ENCODE data around the gene MID2. TPM values are rescaled to one million over a fixed set of nuclear protein-coding genes. Genes with fewer than 3 reads are reported as not detected.
A peak's percentile ranks its signal among the peaks of the same experiment; 100 is the strongest.
"Not testable (repeated sequence)": the region's sequence is repeated elsewhere in the genome, so short reads cannot be mapped to it uniquely, and the experiment has no call there.

MID2 gene
- total RNA-seq, 1 experiment from 2014 or later = not detected

GRCh38 chrX:107831071-107831730 lies 5.5 kb downstream of the MID2 start:
- in situ Hi-C loops (cut with HindIII; ENCODE audit: low pct_unique_long_range_greater_than_20kb, low sequenced_read_pairs) = no loop called here
- no peak for DNase-seq (ENCODE audit: low read depth, low spot score)

- in situ Hi-C loops (cut with HindIII; ENCODE audit: low pct_unique_long_range_greater_than_20kb, low sequenced_read_pairs) = no loop called here
- DNase-seq (ENCODE audit: low read depth, low spot score) = no peak
Observed at GRCh38 chrX:107834275-107835201, 8.9 kb downstream of the MID2 start.

- no peak for DNase-seq (ENCODE audit: low read depth, low spot score)
- in situ Hi-C loops (cut with HindIII; ENCODE audit: low pct_unique_long_range_greater_than_20kb, low sequenced_read_pairs) = no loop called here
Observed at GRCh38 chrX:107836958-107837357, 11.3 kb downstream of the MID2 start.

GRCh38 chrX:107840971-107841370 lies 15.3 kb downstream of the MID2 start:
- no peak for DNase-seq (ENCODE audit: low read depth, low spot score)
- in situ Hi-C loops (cut with HindIII; ENCODE audit: low pct_unique_long_range_greater_than_20kb, low sequenced_read_pairs) = no loop called here

DNA sequence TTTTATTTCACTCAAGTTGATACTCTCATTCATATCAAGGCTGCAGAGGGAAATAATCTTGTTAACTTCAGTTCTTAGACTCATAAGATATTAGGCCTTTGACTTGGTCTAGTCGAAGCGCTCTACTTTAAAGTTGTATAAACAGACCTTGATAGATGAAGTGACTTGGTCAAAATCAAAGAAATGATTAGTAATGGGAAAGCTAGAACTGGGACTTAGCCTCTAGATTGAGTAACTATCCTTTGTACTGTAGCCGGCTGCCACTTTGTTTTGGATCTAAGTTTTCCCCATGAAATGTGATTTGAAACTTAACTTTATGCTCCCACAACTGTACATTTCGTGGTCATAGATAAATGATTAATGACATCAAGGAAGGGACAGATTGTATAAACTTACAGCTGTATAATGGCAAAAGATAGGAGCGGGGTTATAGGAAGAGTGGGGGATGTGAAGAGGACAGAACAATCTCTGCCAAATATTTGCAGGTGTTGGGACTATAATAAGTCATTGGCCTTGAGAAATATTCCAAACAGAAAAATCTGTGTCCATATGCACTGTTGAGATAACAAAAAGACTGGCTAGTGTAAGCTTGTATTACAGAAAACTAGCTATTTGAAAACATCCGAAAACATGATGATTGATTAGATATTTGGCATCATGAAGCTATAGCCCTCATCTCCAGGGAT lies 17.2 kb downstream of the MID2 start:
- no peak for DNase-seq (ENCODE audit: low read depth, low spot score)
- in situ Hi-C loops (cut with HindIII; ENCODE audit: low pct_unique_long_range_greater_than_20kb, low sequenced_read_pairs) = no loop called here

- no peak for DNase-seq (ENCODE audit: low read depth, low spot score)
- in situ Hi-C loops (cut with HindIII; ENCODE audit: low pct_unique_long_range_greater_than_20kb, low sequenced_read_pairs) = no loop called here
Observed at GRCh38 chrX:107845625-107846024, 20.0 kb downstream of the MID2 start.

DNA sequence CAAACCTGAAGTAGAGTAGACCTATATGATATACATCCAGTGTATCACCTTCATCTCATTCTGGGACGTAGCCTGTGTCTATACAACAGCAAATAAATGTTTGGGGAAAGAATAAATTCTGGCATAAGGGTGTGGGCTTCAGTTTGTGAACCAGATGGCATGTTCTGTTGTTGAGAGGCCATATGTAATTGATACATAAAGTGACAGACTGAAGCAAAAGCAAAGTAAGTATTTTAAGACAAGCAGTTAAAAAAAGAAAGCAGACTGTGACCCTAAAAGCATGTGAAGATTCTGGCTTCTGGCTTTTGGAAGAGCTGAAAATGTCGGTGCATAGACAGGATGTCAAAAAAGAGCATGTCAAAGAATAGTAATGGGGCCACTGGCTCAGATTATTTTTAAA lies 22.9 kb downstream of the MID2 start:
- in situ Hi-C loops (cut with HindIII; ENCODE audit: low pct_unique_long_range_greater_than_20kb, low sequenced_read_pairs) = no loop called here
- no peak for DNase-seq (ENCODE audit: low read depth, low spot score)

GRCh38 chrX:107849747-107850421 lies 24.2 kb downstream of the MID2 start:
- peak; percentile 4 for DNase-seq (ENCODE audit: low read depth, low spot score)

GRCh38 chrX:107850422-107850765 lies 24.7 kb downstream of the MID2 start:
- in situ Hi-C loops (cut with HindIII; ENCODE audit: low pct_unique_long_range_greater_than_20kb, low sequenced_read_pairs) = no loop called here
- no peak for DNase-seq (ENCODE audit: low read depth, low spot score)

More at GRCh38 chrX:107849747-107850421, 24.2 kb downstream of the MID2 start:
- in situ Hi-C loops (cut with HindIII; ENCODE audit: low pct_unique_long_range_greater_than_20kb, low sequenced_read_pairs) = no loop called here

- in situ Hi-C loops (cut with HindIII; ENCODE audit: low pct_unique_long_range_greater_than_20kb, low sequenced_read_pairs) = no loop called here
- DNase-seq (ENCODE audit: low read depth, low spot score) = no peak
Observed at GRCh38 chrX:107851215-107851614, 25.5 kb downstream of the MID2 start.

GRCh38 chrX:107851665-107852064 lies 26.0 kb downstream of the MID2 start:
- in situ Hi-C loops (cut with HindIII; ENCODE audit: low pct_unique_long_range_greater_than_20kb, low sequenced_read_pairs) = not testable (repeated sequence)

DNA sequence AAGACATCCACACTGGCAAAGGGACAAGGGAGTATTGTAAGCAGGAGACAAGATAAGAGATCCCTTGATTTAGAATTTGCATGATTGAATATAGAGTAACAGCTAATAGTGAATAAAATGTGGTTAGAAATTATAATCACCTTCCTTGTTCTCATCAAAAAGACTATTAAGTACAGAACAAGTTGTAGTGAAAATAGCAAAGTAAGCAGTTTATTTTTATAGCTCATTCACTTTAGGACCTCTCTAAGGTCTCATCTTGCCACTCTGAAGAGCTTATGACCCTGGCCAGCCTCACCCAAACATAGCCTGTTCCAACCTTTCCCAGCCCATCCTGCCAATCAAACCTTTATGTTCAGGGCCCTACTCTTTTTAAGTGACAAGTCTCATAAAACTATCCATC lies 30.6 kb downstream of the MID2 start:
- DNase-seq (ENCODE audit: low read depth, low spot score) = no peak
- in situ Hi-C loops (cut with HindIII; ENCODE audit: low pct_unique_long_range_greater_than_20kb, low sequenced_read_pairs) = no loop called here

More at GRCh38 chrX:107851665-107852064, 26.0 kb downstream of the MID2 start:
- DNase-seq (ENCODE audit: low read depth, low spot score) = not testable (repeated sequence)

GRCh38 chrX:107857041-107857440 lies 31.4 kb downstream of the MID2 start:
- DNase-seq (ENCODE audit: low read depth, low spot score); in situ Hi-C loops (cut with HindIII; ENCODE audit: low pct_unique_long_range_greater_than_20kb, low sequenced_read_pairs): not testable (repeated sequence)

GRCh38 chrX:107857837-107858236 lies 32.2 kb downstream of the MID2 start:
- in situ Hi-C loops (cut with HindIII; ENCODE audit: low pct_unique_long_range_greater_than_20kb, low sequenced_read_pairs) = no loop called here

GRCh38 chrX:107861056-107861455 lies 35.4 kb downstream of the MID2 start:
- DNase-seq (ENCODE audit: low read depth, low spot score) = no peak
- in situ Hi-C loops (cut with HindIII; ENCODE audit: low pct_unique_long_range_greater_than_20kb, low sequenced_read_pairs) = no loop called here

More at GRCh38 chrX:107857837-107858236, 32.2 kb downstream of the MID2 start:
- no peak for DNase-seq (ENCODE audit: low read depth, low spot score)

GRCh38 chrX:107871136-107871535 lies 45.5 kb downstream of the MID2 start:
- no peak for DNase-seq (ENCODE audit: low read depth, low spot score)
- in situ Hi-C loops (cut with HindIII; ENCODE audit: low pct_unique_long_range_greater_than_20kb, low sequenced_read_pairs) = no loop called here

- in situ Hi-C loops (cut with HindIII; ENCODE audit: low pct_unique_long_range_greater_than_20kb, low sequenced_read_pairs) = no loop called here
- no peak for DNase-seq (ENCODE audit: low read depth, low spot score)
Observed at GRCh38 chrX:107878106-107878505, 52.4 kb downstream of the MID2 start.

Measured in SK-MEL-5 (cell line).